Endothelial cell of umbilical vein (primary cell): ENCODE measurements around the gene C16orf86.

Source experiments
- EZH2 ChIP-seq: IDR thresholded peaks from 2 replicates; pipeline ENCODE4 v1.6.1; 2012; ENCODE audit warnings: borderline replicate concordance, low read depth, mild to moderate bottlenecking, moderate library complexity, low read length, inconsistent platforms; ENCODE audit not compliant: severe bottlenecking
- MYC ChIP-seq: IDR thresholded peaks from one replicate; pipeline ENCODE4 v1.6.1; 2011; ENCODE audit warnings: mild to moderate bottlenecking, low read depth, low read length
- POLR2AphosphoS5 ChIP-seq: IDR thresholded peaks from 2 replicates; pipeline ENCODE4 v1.6.1; 2012; ENCODE audit warnings: low read depth, mild to moderate bottlenecking, control low read depth, low read length, moderate library complexity; ENCODE audit not compliant: insufficient read depth
- TF ChIP-seq, protein P1 (sequence below), 2 donors: IDR thresholded peaks; 1 replicate in 1 of 2; 2 replicates in 1 of 2; pipeline ENCODE4 v1.5.1; 2011; ENCODE audit warnings: low read length in 2 of 2, mild to moderate bottlenecking in 2 of 2, moderate library complexity in 2 of 2, control low read depth in 1 of 2, inconsistent platforms in 1 of 2, low read depth in 1 of 2; ENCODE audit not compliant: insufficient read depth in 1 of 2; ENCODE audit errors: extremely low read depth in 1 of 2

DNA sequence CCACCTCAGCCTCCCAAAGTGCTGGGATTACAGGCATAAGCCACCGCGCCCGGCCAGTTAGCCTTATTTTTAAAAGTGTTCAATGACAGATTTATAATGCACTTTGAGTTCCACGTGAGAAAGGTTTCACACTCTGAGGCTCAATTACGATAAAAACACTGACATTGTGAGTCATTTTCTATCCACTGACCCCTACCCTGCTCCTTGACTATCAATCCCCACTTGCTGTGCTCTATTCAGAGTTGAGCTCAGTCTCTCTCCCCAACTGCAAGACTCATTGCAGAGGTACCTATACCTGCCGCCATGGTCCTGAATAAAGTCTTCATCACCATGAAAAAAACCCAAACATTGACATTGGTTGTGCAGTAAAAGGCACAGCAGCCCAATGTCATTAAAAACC lies 44.0 kb downstream of the C16orf86 start:
- TF ChIP-seq POLR2AphosphoS5 (no peak), EZH2 (no peak), MYC (no peak)
- TF ChIP-seq, protein P1, sequence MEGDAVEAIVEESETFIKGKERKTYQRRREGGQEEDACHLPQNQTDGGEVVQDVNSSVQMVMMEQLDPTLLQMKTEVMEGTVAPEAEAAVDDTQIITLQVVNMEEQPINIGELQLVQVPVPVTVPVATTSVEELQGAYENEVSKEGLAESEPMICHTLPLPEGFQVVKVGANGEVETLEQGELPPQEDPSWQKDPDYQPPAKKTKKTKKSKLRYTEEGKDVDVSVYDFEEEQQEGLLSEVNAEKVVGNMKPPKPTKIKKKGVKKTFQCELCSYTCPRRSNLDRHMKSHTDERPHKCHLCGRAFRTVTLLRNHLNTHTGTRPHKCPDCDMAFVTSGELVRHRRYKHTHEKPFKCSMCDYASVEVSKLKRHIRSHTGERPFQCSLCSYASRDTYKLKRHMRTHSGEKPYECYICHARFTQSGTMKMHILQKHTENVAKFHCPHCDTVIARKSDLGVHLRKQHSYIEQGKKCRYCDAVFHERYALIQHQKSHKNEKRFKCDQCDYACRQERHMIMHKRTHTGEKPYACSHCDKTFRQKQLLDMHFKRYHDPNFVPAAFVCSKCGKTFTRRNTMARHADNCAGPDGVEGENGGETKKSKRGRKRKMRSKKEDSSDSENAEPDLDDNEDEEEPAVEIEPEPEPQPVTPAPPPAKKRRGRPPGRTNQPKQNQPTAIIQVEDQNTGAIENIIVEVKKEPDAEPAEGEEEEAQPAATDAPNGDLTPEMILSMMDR (IDR thresholded peaks at IDR 0.05; ENCODE audit: extremely low read depth in 1 of 2, insufficient read depth in 1 of 2, low read depth in 1 of 2, low read length in 2 of 2) = no peak
